Skeletal muscle satellite cell (primary cell): Measurements from ENCODE around the gene ACOX3.

ENCODE experiments used
- H3K27me3 ChIP-seq: 2 replicates; pipeline ENCODE4 v1.7.0; 2013; ENCODE audit warnings: low read length; ENCODE audit not compliant: control insufficient read depth, insufficient read depth
- H3K36me3 ChIP-seq: 2 replicates; pipeline ENCODE4 v1.7.0; 2013; ENCODE audit warnings: mild to moderate bottlenecking, control low read depth, low read length; ENCODE audit not compliant: insufficient read depth
- H3K4me1 ChIP-seq: 2 replicates; pipeline ENCODE4 v1.7.0; 2013; ENCODE audit warnings: low read length; ENCODE audit not compliant: control insufficient read depth, insufficient read depth
- H3K4me2 ChIP-seq: 2 replicates; pipeline ENCODE4 v1.7.0; 2013; ENCODE audit warnings: mild to moderate bottlenecking, low read length
- H3K4me3 ChIP-seq: 2 replicates; pipeline ENCODE4 v1.7.0; 2013; ENCODE audit warnings: low read length
- H3K9ac ChIP-seq: 2 replicates; pipeline ENCODE4 v1.7.0; 2013; ENCODE audit warnings: mild to moderate bottlenecking, low read depth, low read length, moderate library complexity
- H3K9me3 ChIP-seq: replicated peaks from 2 replicates; pipeline ENCODE4 v1.7.0; 2013; ENCODE audit warnings: mild to moderate bottlenecking, control low read depth, low read length

ACOX3 gene

DNA sequence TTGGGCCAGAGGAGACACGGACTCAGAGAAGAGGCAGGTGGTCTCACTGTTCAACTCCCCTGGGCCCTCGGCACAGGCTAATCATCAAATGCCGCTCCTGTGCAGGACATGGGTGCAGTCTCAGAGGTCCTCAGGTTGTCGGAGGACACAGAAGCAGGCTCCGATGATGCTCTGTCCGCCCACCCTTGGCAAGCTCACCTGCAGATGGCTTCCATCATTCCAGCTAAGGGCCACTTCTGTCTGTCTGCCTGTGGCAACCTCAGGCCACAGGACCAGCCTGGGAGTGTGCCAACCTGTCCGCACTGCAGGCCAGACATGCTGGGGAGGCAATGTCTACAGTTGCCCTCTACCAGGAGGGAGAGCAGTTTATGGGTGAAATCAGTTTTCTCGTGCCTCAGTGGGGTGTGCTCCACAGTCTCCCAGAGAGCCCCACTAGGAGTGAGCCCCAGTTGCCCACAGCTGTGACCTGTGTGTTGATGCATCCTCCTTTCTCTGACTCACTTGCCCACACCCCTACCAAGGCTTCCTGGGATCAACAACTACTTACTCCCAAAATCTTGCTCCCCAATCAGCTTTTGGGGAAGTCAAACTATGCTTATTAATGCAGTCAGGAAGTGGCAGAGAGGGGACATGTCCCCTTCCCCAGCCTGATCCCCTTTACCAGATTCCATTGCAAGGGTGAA lies 115.1 kb downstream of the ACOX3 start:
- Histone ChIP-seq H3K27me3 (no peaks in the 10 kb centered on the region), H3K4me2 (peak overlapping the region; percentile 32)

DNA sequence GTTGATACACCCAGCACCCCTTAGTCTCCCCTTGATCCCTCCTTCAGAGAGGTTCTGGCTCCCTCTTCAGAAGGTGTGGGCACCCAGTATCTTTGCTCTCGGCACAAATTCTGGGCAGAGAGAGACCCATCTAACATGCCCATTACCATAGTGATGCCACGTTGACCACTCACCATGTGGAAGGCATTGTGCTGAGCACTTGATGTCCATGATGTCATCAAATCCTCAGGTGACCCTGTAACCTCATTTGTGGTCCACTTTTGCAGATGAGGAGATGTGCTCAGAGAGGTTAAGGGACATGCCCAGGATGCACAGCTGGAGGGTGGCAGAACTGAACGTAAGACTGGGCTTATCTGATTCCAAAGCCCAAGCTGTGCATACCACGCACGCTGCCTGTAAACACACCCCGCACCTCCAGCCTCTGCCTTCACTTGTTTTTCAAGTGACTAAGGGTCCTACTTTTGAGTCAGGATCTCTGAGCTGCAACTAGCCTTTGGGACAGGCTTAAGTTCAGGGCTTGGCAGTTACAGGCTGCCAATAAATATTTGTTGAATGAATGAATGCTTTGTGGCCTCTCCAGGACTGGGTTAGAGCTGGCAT lies 115.8 kb downstream of the ACOX3 start:
- peaks cover 20% of the 10 kb centered on the region for H3K4me1 ChIP-seq
- H3K27me3 ChIP-seq = no peaks in the 10 kb centered on the region
- H3K9ac ChIP-seq = no peak overlapping the region

More for the DNA sequence above, 115.1 kb downstream of the ACOX3 start:
- Histone ChIP-seq H3K9me3 (no peaks in the 10 kb centered on the region), H3K4me3 (no peak overlapping the region), H3K9ac (no peak overlapping the region), H3K4me1 (peaks cover 23% of the 10 kb centered on the region), H3K36me3 (no peaks in the 10 kb centered on the region)

DNA sequence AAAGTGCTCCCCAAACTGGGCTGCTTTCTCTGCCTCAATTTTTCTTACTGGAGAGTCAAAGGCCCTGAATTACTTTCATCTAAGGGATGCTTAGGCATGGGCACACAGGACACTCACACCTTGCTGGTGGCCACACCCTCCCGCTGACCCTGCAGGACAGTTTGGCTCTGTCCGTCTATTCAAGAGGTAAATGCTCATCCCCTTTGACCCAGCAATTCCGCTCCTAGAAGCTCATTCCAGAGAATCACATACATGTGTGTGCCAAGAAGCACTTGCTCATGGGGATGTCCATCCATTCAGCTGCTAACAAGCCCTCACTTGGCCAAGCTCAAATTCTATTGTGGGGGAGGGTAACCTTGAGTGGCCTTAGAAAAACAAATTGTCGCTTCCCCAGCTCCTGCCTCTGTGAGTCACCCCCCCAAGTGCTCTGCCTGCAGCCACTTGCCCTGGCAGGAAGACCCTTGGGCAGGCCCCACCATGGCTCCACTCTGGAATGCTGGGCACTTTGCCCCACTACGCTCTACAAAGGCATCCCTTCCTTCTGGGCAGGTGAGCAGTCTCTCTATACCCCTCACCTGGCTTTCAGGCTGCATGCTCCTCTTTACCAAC lies 116.5 kb downstream of the ACOX3 start:
- Histone ChIP-seq H3K9ac (no peak overlapping the region), H3K27me3 (no peaks in the 10 kb centered on the region), H3K9me3 (no peaks in the 10 kb centered on the region), H3K4me3 (no peak overlapping the region), H3K36me3 (no peaks in the 10 kb centered on the region), H3K4me2 (no peak overlapping the region), H3K4me1 (peaks cover 20% of the 10 kb centered on the region)

More for the DNA sequence above, 115.8 kb downstream of the ACOX3 start:
- Histone ChIP-seq H3K9me3 (no peaks in the 10 kb centered on the region), H3K4me2 (peak overlapping the region; percentile 32), H3K36me3 (no peaks in the 10 kb centered on the region), H3K4me3 (no peak overlapping the region)

DNA sequence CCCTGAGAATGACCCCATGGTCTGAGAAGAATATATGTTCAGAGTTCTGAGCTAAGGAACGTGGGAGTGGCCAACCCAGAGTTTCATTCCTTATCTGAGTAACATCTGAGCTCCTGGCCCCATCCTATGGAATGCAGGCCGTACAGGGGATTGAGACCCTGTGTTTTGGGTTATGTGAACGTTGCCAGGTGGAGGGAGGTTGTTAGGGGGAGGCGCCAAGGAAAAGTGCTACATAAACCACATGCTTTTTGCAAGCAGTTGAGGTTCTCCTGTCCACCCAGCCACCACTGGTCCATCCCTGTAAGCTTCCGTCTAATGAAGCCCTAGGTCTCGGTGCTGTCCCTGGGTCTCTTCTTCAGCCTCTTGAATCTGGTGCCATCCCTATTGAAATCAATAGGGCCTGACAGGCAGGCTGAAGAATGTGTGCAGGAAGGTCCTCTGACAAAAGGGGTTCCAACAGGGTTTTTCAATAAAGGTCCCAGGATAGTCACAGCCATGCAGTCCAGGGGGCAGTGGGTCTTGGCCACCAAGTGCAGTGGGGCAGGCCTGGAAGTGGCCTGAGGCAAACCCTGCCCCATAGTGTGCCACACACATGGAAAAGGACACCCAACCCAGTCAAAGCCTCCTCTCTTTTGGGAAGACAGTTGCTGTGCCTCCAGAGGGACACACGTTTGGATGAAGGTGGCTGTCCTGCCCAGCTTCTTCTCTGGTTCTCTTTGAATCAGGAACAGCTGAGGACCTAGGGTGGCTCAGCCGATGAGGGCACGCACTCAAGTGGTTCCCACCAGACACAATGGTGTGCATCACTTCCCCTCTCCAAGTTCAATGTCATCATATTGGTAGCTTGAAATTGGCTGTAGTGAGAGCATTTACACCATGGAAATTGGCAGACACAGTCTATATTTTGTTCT lies 117.5 kb downstream of the ACOX3 start:
- no peak overlapping the region for H3K4me3 ChIP-seq
- H3K4me1 ChIP-seq = peaks cover 20% of the 10 kb centered on the region
- no peaks in the 10 kb centered on the region for H3K9me3 ChIP-seq
- H3K27me3 ChIP-seq = no peaks in the 10 kb centered on the region
- H3K4me2 ChIP-seq = no peak overlapping the region
- no peaks in the 10 kb centered on the region for H3K36me3 ChIP-seq
- no peak overlapping the region for H3K9ac ChIP-seq

DNA sequence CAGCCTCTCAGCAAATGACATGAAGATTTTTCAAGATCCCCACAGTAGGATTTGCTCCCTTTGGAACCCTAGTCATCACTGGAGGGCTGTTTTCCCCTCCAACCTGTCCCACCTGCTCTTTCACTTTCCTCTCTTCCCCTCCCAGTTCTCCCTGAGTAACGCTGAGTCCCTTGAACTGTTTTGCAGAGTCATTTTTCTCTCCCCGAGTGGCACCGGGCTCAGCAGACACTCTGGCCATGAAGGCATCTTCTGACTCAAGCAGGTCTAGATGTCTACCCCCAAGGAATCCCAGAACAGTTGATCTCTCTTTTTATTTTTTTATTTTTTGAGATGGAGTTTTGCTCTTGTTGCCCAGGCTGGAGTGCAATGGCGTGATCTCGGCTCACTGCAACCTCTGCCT lies 118.8 kb downstream of the ACOX3 start:
- Histone ChIP-seq H3K27me3 (no peaks in the 10 kb centered on the region), H3K9me3 (no peaks in the 10 kb centered on the region), H3K4me2 (no peak overlapping the region), H3K36me3 (no peaks in the 10 kb centered on the region), H3K4me1 (peaks cover 20% of the 10 kb centered on the region), H3K4me3 (no peak overlapping the region), H3K9ac (no peak overlapping the region)

DNA sequence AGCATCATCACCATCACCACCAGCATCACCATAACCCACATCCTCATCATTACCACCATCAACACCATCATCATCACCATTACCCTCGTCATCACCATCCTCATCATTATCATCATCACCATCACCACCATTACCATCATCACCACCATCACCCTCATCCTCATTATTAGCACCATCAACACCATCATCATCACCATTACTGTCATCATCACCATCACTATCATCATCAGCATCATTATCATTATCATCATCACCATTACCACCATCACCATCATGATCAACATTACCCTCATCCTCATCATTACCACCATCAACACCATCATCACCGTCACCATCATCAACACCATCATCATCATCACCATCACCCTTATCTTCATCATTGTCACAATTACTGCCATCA lies 119.3 kb downstream of the ACOX3 start:
- H3K4me3 ChIP-seq = no peak overlapping the region
- no peaks in the 10 kb centered on the region for H3K27me3 ChIP-seq
- no peak overlapping the region for H3K9ac ChIP-seq
- H3K9me3 ChIP-seq = no peaks in the 10 kb centered on the region
- H3K4me1 ChIP-seq = peaks cover 21% of the 10 kb centered on the region
- no peak overlapping the region for H3K4me2 ChIP-seq
- H3K36me3 ChIP-seq = no peaks in the 10 kb centered on the region

DNA sequence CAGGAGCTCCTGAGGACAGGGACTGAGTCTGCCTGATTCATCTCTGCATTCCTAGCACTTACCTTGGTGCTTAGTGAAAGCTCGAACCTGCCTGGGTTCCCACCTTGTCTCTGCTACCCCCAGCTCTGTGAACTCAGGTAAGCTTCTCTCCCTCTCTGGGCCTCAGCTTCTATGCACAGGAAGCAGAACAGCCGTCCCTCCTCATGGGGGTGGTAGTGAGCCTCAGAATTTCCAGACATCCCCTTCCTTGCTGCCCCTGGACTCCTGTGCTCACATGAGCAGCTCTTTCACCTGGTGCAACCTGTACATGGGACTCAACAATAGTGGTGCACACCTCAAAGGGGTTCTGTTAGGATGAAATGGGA lies 120.2 kb downstream of the ACOX3 start:
- no peaks in the 10 kb centered on the region for H3K36me3 ChIP-seq
- no peak overlapping the region for H3K9ac ChIP-seq
- H3K4me1 ChIP-seq = peaks cover 22% of the 10 kb centered on the region
- H3K4me3 ChIP-seq = no peak overlapping the region
- H3K9me3 ChIP-seq = no peaks in the 10 kb centered on the region
- no peaks in the 10 kb centered on the region for H3K27me3 ChIP-seq
- no peak overlapping the region for H3K4me2 ChIP-seq

DNA sequence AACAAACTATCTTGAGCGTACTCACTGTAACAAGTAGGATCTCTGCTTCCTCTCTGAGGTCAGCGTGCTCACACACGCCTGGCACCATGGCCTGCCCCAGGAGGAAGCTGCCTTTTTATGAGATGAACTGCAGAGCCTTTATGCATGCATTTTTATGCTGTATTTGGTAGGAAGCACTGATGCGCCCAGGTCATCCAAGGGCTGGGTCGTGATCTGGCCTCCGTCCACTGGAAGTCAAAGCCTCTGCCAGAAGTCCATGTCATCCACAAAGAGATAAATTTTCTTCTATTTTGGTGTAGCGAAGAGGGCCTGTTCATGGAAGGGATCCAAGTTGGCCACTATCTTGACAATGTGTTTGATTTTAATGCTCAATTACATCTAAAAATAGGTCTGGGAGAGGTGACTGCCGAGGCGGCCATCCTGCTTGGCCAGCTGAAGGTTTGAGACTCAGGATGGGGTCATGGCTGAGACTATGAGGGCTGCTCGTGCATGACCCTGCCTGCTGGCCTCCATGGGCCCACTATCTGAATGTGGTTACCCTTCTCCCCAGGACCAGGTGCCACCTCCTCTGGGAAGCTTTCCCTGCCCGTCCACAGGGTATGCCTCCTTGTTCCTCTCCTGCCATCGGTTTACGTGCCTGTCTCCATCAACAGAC lies 120.7 kb downstream of the ACOX3 start:
- Histone ChIP-seq H3K4me3 (no peak overlapping the region), H3K4me1 (peaks cover 17% of the 10 kb centered on the region), H3K36me3 (no peaks in the 10 kb centered on the region), H3K9ac (no peak overlapping the region), H3K9me3 (no peaks in the 10 kb centered on the region), H3K27me3 (no peaks in the 10 kb centered on the region), H3K4me2 (no peak overlapping the region)

DNA sequence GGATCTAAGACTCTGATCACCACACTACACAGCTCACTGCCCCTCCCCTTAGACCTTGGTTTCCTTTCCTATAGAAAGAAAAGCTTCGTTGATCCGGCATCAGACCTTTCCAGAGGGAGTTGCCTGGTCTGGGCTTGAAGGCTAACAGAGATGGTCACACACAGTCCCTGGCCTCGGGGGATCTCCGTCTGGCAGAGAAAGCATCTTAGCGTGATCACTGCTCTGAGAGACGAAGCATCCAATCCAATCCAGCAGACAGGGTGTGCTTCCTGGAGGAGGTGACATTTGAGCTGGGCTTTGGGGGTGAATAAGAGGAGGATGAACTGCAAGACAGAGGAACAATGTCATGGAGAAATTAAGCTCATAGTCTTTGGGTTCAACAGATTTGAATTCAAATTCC lies 121.5 kb downstream of the ACOX3 start:
- Histone ChIP-seq H3K9ac (no peak overlapping the region), H3K4me2 (no peak overlapping the region), H3K36me3 (no peaks in the 10 kb centered on the region), H3K4me1 (peaks cover 9% of the 10 kb centered on the region), H3K4me3 (no peak overlapping the region), H3K27me3 (no peaks in the 10 kb centered on the region), H3K9me3 (no peaks in the 10 kb centered on the region)

DNA sequence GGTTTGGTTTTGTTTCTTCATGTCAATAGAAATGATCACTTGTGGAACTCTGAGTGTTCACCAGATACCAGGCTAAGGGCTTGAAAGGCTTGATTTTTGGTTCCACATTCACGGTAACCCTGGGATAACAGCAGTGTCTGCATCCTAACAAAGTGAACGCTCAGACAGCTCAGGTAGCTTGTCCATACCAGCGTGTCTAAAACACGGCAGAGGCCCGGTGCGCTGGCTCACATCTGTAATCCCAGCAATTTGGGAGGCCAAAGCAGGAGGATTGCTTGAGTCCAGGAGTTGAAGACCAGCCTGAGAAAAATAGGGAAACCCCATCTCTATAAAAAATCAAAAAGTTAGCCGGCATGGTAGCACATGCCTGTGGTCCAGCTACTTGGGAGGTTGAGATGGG lies 122.0 kb downstream of the ACOX3 start:
- no peak overlapping the region for H3K4me3 ChIP-seq
- H3K4me2 ChIP-seq = no peak overlapping the region
- H3K27me3 ChIP-seq = no peaks in the 10 kb centered on the region
- no peaks in the 10 kb centered on the region for H3K36me3 ChIP-seq
- no peak overlapping the region for H3K9ac ChIP-seq
- no peaks in the 10 kb centered on the region for H3K9me3 ChIP-seq
- H3K4me1 ChIP-seq = peaks cover 9% of the 10 kb centered on the region

DNA sequence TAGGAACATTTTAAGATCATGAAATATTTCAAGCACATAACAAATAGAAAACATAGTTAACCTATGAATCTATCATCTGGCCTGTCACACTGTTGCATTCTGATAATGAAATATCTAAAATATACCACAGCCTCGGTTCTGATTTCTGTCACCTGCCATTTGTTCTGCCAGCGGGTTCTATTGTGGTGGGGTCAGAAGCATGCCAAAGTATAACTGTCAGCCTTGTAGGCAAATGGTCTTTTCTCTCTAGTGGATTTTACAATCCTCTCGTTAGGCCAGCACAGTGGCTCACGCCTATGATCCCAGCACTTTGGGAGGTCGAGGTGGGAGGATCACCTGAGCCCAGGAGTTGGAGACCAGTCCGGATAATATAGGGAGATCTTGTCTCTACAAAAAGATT lies 123.0 kb downstream of the ACOX3 start:
- Histone ChIP-seq H3K9ac (no peak overlapping the region), H3K4me3 (no peak overlapping the region), H3K4me1 (peaks cover 9% of the 10 kb centered on the region), H3K27me3 (peaks cover under 1% of the 10 kb centered on the region), H3K9me3 (peaks cover under 1% of the 10 kb centered on the region), H3K4me2 (no peak overlapping the region), H3K36me3 (no peaks in the 10 kb centered on the region)
